ENCODE data around the gene CDC27. TPM values are rescaled to one million over a fixed set of nuclear protein-coding genes. Genes with fewer than 3 reads are reported as not detected.
A peak's percentile ranks its signal among the peaks of the same experiment; 100 is the strongest.
"Not testable (repeated sequence)": the region's sequence is repeated elsewhere in the genome, so short reads cannot be mapped to it uniquely, and the experiment has no call there.

Gene CDC27
- total RNA-seq, 1 donor from 2014 or later = 128 TPM

DNA sequence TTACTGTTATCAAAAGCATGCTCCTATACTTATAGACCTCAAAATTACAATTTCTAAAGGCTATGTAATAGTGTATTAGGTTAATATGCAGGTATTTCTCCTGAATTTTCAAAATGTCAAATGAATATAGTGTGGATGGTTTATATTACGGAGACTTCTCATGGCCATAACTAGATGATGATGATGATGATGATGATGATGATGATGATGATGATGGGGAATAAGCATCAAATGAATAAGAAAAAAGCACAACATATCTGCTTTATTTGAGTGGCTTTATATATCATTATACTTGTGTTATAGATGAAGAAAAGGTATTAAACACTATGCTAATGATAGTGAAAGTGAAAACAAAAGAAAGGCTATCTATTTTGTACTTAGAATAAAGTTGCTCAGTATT, 53.9 kb downstream of the CDC27 start:
- peaks cover 41% of the 10 kb centered on the region for H3K36me3 Mint-ChIP-seq (ENCODE audit: low read depth)
- no peak for TF ChIP-seq CTCF (IDR thresholded peaks at IDR 0.05)
- H3K4me3 Mint-ChIP-seq (ENCODE audit: unreplicated experiment) = no peak overlapping the region
- H3K27ac Mint-ChIP-seq (ENCODE audit: unreplicated experiment) = no peak overlapping the region
- H3K27me3 Mint-ChIP-seq (ENCODE audit: low read depth) = no peaks in the 10 kb centered on the region
- no peak for DNase-seq (ENCODE audit: low spot score)
- H3K9me3 Mint-ChIP-seq (ENCODE audit: low read depth) = no peaks in the 10 kb centered on the region
- no peaks in the 10 kb centered on the region for H3K4me1 Mint-ChIP-seq (ENCODE audit: low read depth)

- H3K9me3 Mint-ChIP-seq (ENCODE audit: low read depth); H3K27me3 Mint-ChIP-seq (ENCODE audit: low read depth); DNase-seq (ENCODE audit: low spot score); H3K4me1 Mint-ChIP-seq (ENCODE audit: low read depth); H3K4me3 Mint-ChIP-seq (ENCODE audit: unreplicated experiment); H3K27ac Mint-ChIP-seq (ENCODE audit: unreplicated experiment): not testable (repeated sequence)
- H3K36me3 Mint-ChIP-seq (ENCODE audit: low read depth) = peaks cover 36% of the 10 kb centered on the region
Observed at GRCh38 chr17:47134354-47134753, 54.7 kb downstream of the CDC27 start.

DNA sequence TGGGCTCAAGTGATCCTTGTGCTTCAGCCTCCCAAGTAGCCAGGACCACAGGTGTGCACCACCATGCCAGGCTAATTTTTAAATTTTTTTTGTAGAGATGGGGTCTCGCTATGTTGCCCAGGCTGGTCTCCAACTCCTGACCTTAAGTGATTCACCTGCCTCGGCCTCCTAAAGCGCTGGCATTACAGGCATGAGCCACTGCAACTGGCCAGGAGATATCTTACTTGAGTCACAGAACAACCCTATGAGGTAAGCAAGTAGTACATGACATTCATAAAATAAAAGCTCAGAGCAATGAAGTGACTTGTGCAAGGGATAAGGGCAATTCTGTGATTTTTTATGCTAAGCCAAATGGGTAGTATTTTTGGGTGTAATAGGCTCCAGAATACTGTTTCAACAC, 57.3 kb downstream of the CDC27 start:
- no peak for TF ChIP-seq CTCF (IDR thresholded peaks at IDR 0.05)
- Mint-ChIP-seq H3K9me3 (ENCODE audit: low read depth) (no peaks in the 10 kb centered on the region), H3K27ac (ENCODE audit: unreplicated experiment) (no peak overlapping the region), H3K4me3 (ENCODE audit: unreplicated experiment) (no peak overlapping the region), H3K36me3 (ENCODE audit: low read depth) (peaks cover 23% of the 10 kb centered on the region), H3K27me3 (ENCODE audit: low read depth) (no peaks in the 10 kb centered on the region), H3K4me1 (ENCODE audit: low read depth) (peaks cover 4% of the 10 kb centered on the region)
- DNase-seq (ENCODE audit: low spot score) = no peak

DNA sequence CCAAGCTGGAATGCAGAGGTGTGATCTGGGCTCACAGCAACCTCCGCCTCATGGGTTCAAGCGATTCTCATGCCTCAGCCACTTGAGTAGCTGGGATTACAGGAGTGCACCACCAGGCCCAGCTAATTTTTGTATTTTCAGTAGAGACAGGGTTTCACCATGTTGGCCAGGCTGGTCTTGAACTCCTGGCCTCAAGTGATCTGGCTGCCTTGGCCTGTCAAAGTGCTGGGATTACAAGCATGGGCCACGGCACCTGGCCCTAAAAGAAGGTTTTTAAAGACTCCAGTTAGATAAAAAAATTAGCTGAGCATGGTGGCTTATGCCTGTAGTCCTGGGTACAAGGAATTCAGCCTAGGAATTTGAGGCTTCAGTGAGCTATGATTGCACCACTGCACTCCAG, 62.3 kb downstream of the CDC27 start:
- not testable (repeated sequence) for DNase-seq (ENCODE audit: low spot score); H3K9me3 Mint-ChIP-seq (ENCODE audit: low read depth); H3K4me3 Mint-ChIP-seq (ENCODE audit: unreplicated experiment); H3K4me1 Mint-ChIP-seq (ENCODE audit: low read depth); H3K27me3 Mint-ChIP-seq (ENCODE audit: low read depth)
- Mint-ChIP-seq H3K36me3 (ENCODE audit: low read depth) (peaks cover 19% of the 10 kb centered on the region), H3K27ac (ENCODE audit: unreplicated experiment) (peak overlapping the region; percentile 51)

GRCh38 chr17:47123262-47123661, 65.8 kb downstream of the CDC27 start:
- H3K27me3 Mint-ChIP-seq (ENCODE audit: low read depth); DNase-seq (ENCODE audit: low spot score); H3K9me3 Mint-ChIP-seq (ENCODE audit: low read depth); H3K4me3 Mint-ChIP-seq (ENCODE audit: unreplicated experiment); H3K27ac Mint-ChIP-seq (ENCODE audit: unreplicated experiment): not testable (repeated sequence)
- Mint-ChIP-seq H3K36me3 (ENCODE audit: low read depth) (peaks cover 19% of the 10 kb centered on the region), H3K4me1 (ENCODE audit: low read depth) (peaks cover 26% of the 10 kb centered on the region)

DNA sequence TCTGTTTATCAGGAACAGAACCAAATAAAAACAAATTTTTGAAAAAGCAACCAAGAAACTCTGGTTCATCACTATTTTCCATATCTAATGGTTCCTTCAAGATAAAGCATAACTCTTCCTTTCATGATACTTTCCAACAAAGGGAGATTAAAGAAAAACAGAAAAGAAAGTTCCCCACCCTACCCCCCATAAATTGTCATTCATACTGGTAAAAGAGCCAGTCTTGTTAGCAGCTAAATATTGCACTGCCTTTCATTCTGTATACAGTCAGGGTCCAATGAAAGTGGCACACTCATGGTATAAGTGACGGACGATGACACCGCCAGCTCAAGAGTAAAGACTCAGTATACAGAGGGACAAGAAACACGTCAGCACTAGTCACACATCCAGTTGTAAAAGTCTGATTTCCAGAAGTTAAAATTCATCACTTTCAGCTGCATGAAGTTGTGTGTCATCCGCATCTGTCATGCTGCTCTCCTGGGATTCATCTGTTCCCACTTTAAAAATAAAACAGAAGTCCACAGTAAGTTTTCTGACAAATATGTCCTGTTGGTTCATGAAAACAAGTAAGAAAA, 68.5 kb downstream of the CDC27 start:
- H3K4me1 Mint-ChIP-seq (ENCODE audit: low read depth) = peaks cover 22% of the 10 kb centered on the region
- H3K36me3 Mint-ChIP-seq (ENCODE audit: low read depth) = peaks cover 18% of the 10 kb centered on the region
- no peaks in the 10 kb centered on the region for H3K9me3 Mint-ChIP-seq (ENCODE audit: low read depth)
- H3K27me3 Mint-ChIP-seq (ENCODE audit: low read depth) = no peaks in the 10 kb centered on the region
- no peak for DNase-seq (ENCODE audit: low spot score)
- peak overlapping the region; percentile 19 for H3K27ac Mint-ChIP-seq (ENCODE audit: unreplicated experiment)
- TF ChIP-seq CTCF (IDR thresholded peaks at IDR 0.05) = no peak
- no peak overlapping the region for H3K4me3 Mint-ChIP-seq (ENCODE audit: unreplicated experiment)
